H9 (cell line): ENCODE data around the gene EPO. TPM values are rescaled to one million over a fixed set of nuclear protein-coding genes. Genes with fewer than 3 reads are reported as not detected.
A peak's percentile ranks its signal among the peaks of the same experiment; 100 is the strongest.

Source experiments
- DNase-seq: peaks from one replicate; pipeline ENCODE4 v3.0.0-alpha.2; 2017
- H2AFZ ChIP-seq: one replicate; pipeline ENCODE4 v1.6.1; 2013; ENCODE audit warnings: mild to moderate bottlenecking, low read length, control low read depth, moderate library complexity
- H2AK5ac ChIP-seq: 2 replicates; pipeline ENCODE4 v1.6.1; 2013; ENCODE audit warnings: low read length, control low read depth, mixed read lengths; ENCODE audit not compliant: insufficient read length
- H2BK120ac ChIP-seq: one replicate; pipeline ENCODE4 v1.6.1; 2013; ENCODE audit warnings: low read depth, mild to moderate bottlenecking, low read length, control low read depth, inconsistent platforms; ENCODE audit not compliant: poor library complexity, severe bottlenecking
- H2BK12ac ChIP-seq: 2 replicates; pipeline ENCODE4 v1.6.1; 2013; ENCODE audit warnings: low read length, control low read depth, mixed read lengths, low read depth; ENCODE audit not compliant: insufficient read length
- H2BK15ac ChIP-seq: 2 replicates; pipeline ENCODE4 v1.6.1; 2013; ENCODE audit warnings: low read depth, low read length, control low read depth
- H2BK20ac ChIP-seq: one replicate; pipeline ENCODE4 v1.6.1; 2013; ENCODE audit warnings: low read depth, mild to moderate bottlenecking, low read length, control low read depth, inconsistent platforms; ENCODE audit not compliant: poor library complexity, severe bottlenecking
- H2BK5ac ChIP-seq: 2 replicates; pipeline ENCODE4 v1.6.1; 2013; ENCODE audit warnings: low read length, control low read depth, mixed read lengths; ENCODE audit not compliant: insufficient read length
- H3K14ac ChIP-seq: 2 replicates; pipeline ENCODE4 v1.6.1; 2013; ENCODE audit warnings: low read length, control low read depth; ENCODE audit not compliant: insufficient read depth
- H3K18ac ChIP-seq: 2 replicates; pipeline ENCODE4 v1.6.1; 2013; ENCODE audit warnings: low read depth, mild to moderate bottlenecking, mixed read lengths, low read length, control low read depth; ENCODE audit not compliant: insufficient read length
- H3K23ac ChIP-seq: 2 replicates; pipeline ENCODE4 v1.6.1; 2013; ENCODE audit warnings: low read length, control low read depth, mixed read lengths, low read depth; ENCODE audit not compliant: insufficient read length
- H3K23me2 ChIP-seq: 2 replicates; pipeline ENCODE4 v1.6.1; 2013; ENCODE audit warnings: low read depth, mild to moderate bottlenecking, mixed read lengths, low read length, control low read depth; ENCODE audit not compliant: insufficient read length, poor library complexity, severe bottlenecking
- H3K27ac ChIP-seq: 2 replicates; pipeline ENCODE4 v1.5.1; 2013; ENCODE audit warnings: low read length, control low read depth, mixed read lengths, low read depth; ENCODE audit not compliant: insufficient read length
- H3K27me3 ChIP-seq: 2 replicates; pipeline ENCODE4 v1.6.1; 2013; ENCODE audit warnings: low read length, control low read depth, inconsistent platforms; ENCODE audit not compliant: insufficient read depth
- H3K4ac ChIP-seq: 2 replicates; pipeline ENCODE4 v1.6.1; 2013; ENCODE audit warnings: low read depth, mild to moderate bottlenecking, control low read depth, inconsistent platforms, low read length, moderate library complexity
- H3K4me1 ChIP-seq: 2 replicates; pipeline ENCODE4 v1.6.1; 2013; ENCODE audit warnings: low read length, control low read depth, inconsistent platforms; ENCODE audit not compliant: insufficient read depth
- H3K4me2 ChIP-seq: 2 replicates; pipeline ENCODE4 v1.6.1; 2013; ENCODE audit warnings: low read length, control low read depth, mixed read lengths; ENCODE audit not compliant: insufficient read length, insufficient read depth
- H3K56ac ChIP-seq: 2 replicates; pipeline ENCODE4 v1.6.1; 2013; ENCODE audit warnings: low read depth, mild to moderate bottlenecking, mixed read lengths, low read length, control low read depth; ENCODE audit not compliant: insufficient read length
- H3K79me1 ChIP-seq: 2 replicates; pipeline ENCODE4 v1.6.1; 2013; ENCODE audit warnings: low read depth, mild to moderate bottlenecking, moderate library complexity, low read length, control low read depth, inconsistent platforms; ENCODE audit not compliant: insufficient read depth, poor library complexity, severe bottlenecking
- H3K79me2 ChIP-seq: 2 replicates; pipeline ENCODE4 v1.6.1; 2013; ENCODE audit warnings: low read length, control low read depth, inconsistent platforms; ENCODE audit not compliant: insufficient read depth
- H3K9ac ChIP-seq: 2 replicates; pipeline ENCODE4 v1.6.1; 2013; ENCODE audit warnings: low read length, control low read depth, mixed read lengths; ENCODE audit not compliant: insufficient read length; ENCODE audit errors: extremely low read depth
- H3K9me3 ChIP-seq: one replicate; pipeline ENCODE4 v1.6.1; 2013; ENCODE audit warnings: low read depth, low read length, inconsistent platforms; ENCODE audit not compliant: control insufficient read depth
- H3T11ph ChIP-seq: one replicate; pipeline ENCODE4 v1.6.1; 2013; ENCODE audit warnings: mild to moderate bottlenecking, low read length, control low read depth, inconsistent platforms
- H4K20me1 ChIP-seq: one replicate; pipeline ENCODE4 v1.6.1; 2013; ENCODE audit not compliant: control insufficient read depth, insufficient read length, insufficient read depth
- H4K5ac ChIP-seq: 2 replicates; pipeline ENCODE4 v1.6.1; 2013; ENCODE audit warnings: low read depth, mild to moderate bottlenecking, mixed read lengths, low read length, control low read depth; ENCODE audit not compliant: insufficient read length
- H4K8ac ChIP-seq: replicated peaks from 2 replicates; pipeline ENCODE4 v1.6.1; 2013; ENCODE audit warnings: low read length, control low read depth, mixed read lengths, low read depth; ENCODE audit not compliant: insufficient read length
- H4K91ac ChIP-seq: 2 replicates; pipeline ENCODE4 v1.6.1; 2013; ENCODE audit warnings: low read depth, mild to moderate bottlenecking, moderate library complexity, mixed read lengths, low read length, control low read depth; ENCODE audit not compliant: insufficient read length
- H3K27ac Mint-ChIP-seq, 3 experiments: 2 replicates in 2 of 3; 3 replicates in 1 of 3; pipeline ENCODE4 v1.8.0; 2020 to 2021; ENCODE audit warnings: mixed read lengths in 3 of 3, mild to moderate bottlenecking in 1 of 3, moderate library complexity in 1 of 3
- H3K27me3 Mint-ChIP-seq: 2 replicates; pipeline ENCODE4 v1.8.0; 2021; ENCODE audit warnings: low read depth, mild to moderate bottlenecking, moderate library complexity, mixed read lengths
- H3K36me3 Mint-ChIP-seq, 3 experiments: 2 replicates in 2 of 3; 3 replicates in 1 of 3; pipeline ENCODE4 v1.8.0; 2020 to 2021; ENCODE audit warnings: low read depth in 3 of 3, mixed read lengths in 3 of 3; ENCODE audit not compliant: insufficient read depth in 1 of 3
- H3K4me1 Mint-ChIP-seq, 2 experiments: 2 replicates each; pipeline ENCODE4 v1.8.0; 2020; ENCODE audit warnings: mixed read lengths in 2 of 2
- H3K4me3 Mint-ChIP-seq, 2 experiments: 2 replicates in 1 of 2; 3 replicates in 1 of 2; pipeline ENCODE4 v1.8.0; 2020 to 2021; ENCODE audit warnings: mild to moderate bottlenecking in 2 of 2, mixed read lengths in 2 of 2, moderate library complexity in 1 of 2
- H3K9me3 Mint-ChIP-seq, 2 experiments: 2 replicates in 1 of 2; 3 replicates in 1 of 2; pipeline ENCODE4 v1.8.0; 2020; ENCODE audit warnings: mild to moderate bottlenecking in 2 of 2, mixed read lengths in 2 of 2, moderate library complexity in 1 of 2
- WGBS: extraction: QIAGEN DNeasy Blood & Tissue Kit; methylation state at CpG from one replicate; pipeline ENCODE4 v1.1.7; 2013; ENCODE audit warnings: missing lambda C conversion rate, low lambda C conversion rate, mixed read lengths; ENCODE audit not compliant: insufficient read length; ENCODE audit errors: extremely low coverage; 5-methylcytosine and 5-hydroxymethylcytosine counted together
- total RNA-seq: library from RNA; stranded (reverse); gene quantifications from 2 replicates; pipeline ENCODE4 v1.2.1, GENCODE V29; 2021
- TF ChIP-seq, protein P1 (sequence below): fragments of 200-600 bp; sonication (generic); conservative IDR thresholded peaks from 3 replicates; pipeline ENCODE4 v1.8.0; 2021; ENCODE audit warnings: antibody characterized with exemption, mild to moderate bottlenecking

EPO gene
- total RNA-seq, 1 experiment from 2014 or later: 0.44 TPM

DNA sequence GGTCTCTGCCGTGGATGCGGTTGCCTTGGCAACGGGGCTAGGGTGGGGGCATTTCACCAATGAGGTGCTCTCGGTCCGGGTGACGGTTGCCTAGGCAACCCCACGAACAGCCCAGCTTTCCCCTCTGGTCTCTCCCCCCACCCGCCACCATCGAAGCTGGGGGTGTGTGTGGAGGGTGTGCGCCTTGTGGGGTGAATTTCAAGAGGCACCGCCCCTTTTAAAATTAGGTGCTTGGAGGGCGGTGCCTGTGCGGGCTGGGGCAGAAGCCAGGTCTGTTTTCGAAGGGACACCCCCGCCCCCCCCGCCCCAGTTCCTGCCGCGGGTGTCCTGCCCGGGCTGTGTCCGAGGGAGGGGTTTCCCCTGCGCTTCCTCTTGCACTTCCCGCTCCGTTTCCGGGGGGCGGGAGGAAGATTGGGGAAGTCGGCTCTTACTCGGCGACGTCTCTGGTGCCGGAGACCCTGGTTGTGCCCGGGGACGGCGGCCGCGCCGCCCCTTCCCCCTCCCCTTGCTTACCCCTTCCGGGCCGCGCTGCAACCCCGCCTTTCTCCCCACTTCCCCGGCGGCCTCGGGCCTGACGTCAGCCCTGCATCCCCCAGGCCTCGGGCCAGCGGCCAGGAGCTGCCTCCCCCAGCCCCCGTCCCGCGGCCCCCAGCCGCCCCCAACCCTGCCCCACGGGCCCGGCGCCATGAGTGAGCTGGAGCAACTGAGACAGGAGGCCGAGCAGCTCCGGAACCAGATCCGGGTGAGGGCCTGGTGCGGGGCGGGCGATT lies 44.5 kb upstream of the EPO start:
- no CpG with 5 or more reads among the region's 59 CpGs for WGBS
- Histone ChIP-seq H4K20me1 (no peaks in the 10 kb centered on the region), H3K4me1 (no peaks in the 10 kb centered on the region), H3K4me2 (peak overlapping the region; percentile 59), H3K79me1 (no peaks in the 10 kb centered on the region), H3T11ph (no peak overlapping the region), H3K9ac (no peak overlapping the region), H3K18ac (no peak overlapping the region), H3K23ac (no peak overlapping the region), H3K23me2 (peaks cover 20% of the 10 kb centered on the region), H2BK12ac (no peak overlapping the region), H2BK20ac (no peak overlapping the region), H2BK120ac (no peak overlapping the region), H2BK15ac (no peak overlapping the region), H4K8ac (no peak overlapping the region), H2AK5ac (no peak overlapping the region), H3K9me3 (no peaks in the 10 kb centered on the region), H3K4ac (no peak overlapping the region), H4K91ac (no peak overlapping the region), H3K27me3 (no peaks in the 10 kb centered on the region), H3K27ac (no peak overlapping the region), H3K56ac (no peak overlapping the region), H3K14ac (no peak overlapping the region; the same call in 1 of the 2 replicates), H4K5ac (no peak overlapping the region), H3K79me2 (no peaks in the 10 kb centered on the region), H2AFZ (no peak overlapping the region), H2BK5ac (no peak overlapping the region)
- peaks cover 26% of the 10 kb centered on the region for H3K27me3 Mint-ChIP-seq
- H3K27ac Mint-ChIP-seq: no peak overlapping the region
- H3K4me1 Mint-ChIP-seq: peaks cover 6 to 21% of the 10 kb centered on the region in 2 experiments
- TF ChIP-seq, protein P1, sequence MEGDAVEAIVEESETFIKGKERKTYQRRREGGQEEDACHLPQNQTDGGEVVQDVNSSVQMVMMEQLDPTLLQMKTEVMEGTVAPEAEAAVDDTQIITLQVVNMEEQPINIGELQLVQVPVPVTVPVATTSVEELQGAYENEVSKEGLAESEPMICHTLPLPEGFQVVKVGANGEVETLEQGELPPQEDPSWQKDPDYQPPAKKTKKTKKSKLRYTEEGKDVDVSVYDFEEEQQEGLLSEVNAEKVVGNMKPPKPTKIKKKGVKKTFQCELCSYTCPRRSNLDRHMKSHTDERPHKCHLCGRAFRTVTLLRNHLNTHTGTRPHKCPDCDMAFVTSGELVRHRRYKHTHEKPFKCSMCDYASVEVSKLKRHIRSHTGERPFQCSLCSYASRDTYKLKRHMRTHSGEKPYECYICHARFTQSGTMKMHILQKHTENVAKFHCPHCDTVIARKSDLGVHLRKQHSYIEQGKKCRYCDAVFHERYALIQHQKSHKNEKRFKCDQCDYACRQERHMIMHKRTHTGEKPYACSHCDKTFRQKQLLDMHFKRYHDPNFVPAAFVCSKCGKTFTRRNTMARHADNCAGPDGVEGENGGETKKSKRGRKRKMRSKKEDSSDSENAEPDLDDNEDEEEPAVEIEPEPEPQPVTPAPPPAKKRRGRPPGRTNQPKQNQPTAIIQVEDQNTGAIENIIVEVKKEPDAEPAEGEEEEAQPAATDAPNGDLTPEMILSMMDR: no peak
- DNase-seq: peak; percentile 77
- peaks cover 10 to 35% (median 30%) of the 10 kb centered on the region in 3 experiments; a peak in 6 of 7 replicates for H3K36me3 Mint-ChIP-seq
- peak overlapping the region; percentile 61 to 80 for H3K4me3 Mint-ChIP-seq
- H3K9me3 Mint-ChIP-seq: no peaks in the 10 kb centered on the region
